Gastrocnemius medialis (tissue), 4 donors: Measurements from ENCODE around the gene SELENBP1. TPM values are rescaled to one million over a fixed set of nuclear protein-coding genes. Genes with fewer than 3 reads are reported as not detected.

Experiments used
- ATAC-seq, 2 donors: fragments of 150-250 bp; one replicate each; pipeline ENCODE4 v1.9.1; 2016
- DNase-seq, 2 donors: peaks; one replicate each; pipeline ENCODE4 v3.0.0-alpha.2; 2019
- H3K27ac ChIP-seq, 4 donors: fragments of 200-600 bp; sonication (generic); 1 replicate in 1 of 4; 2 replicates in 3 of 4; pipeline ENCODE4 v1.5.1; 2016 to 2018; ENCODE audit warnings: mild to moderate bottlenecking in 2 of 4, moderate library complexity in 1 of 4
- H3K27me3 ChIP-seq, 3 donors: fragments of 200-600 bp; sonication (generic) in 2 of 3; 1 replicate in 1 of 3; 2 replicates in 2 of 3; pipeline versions ENCODE4 v1.5.1 to v1.6.0; 2016 to 2019; ENCODE audit warnings: mild to moderate bottlenecking in 1 of 3, moderate library complexity in 1 of 3
- H3K36me3 ChIP-seq, 2 donors: fragments of 200-600 bp; sonication (generic) in 1 of 2; one replicate each; pipeline ENCODE4 v1.5.1; 2017 to 2018
- H3K4me1 ChIP-seq, 2 donors: fragments of 200-600 bp; sonication (generic) in 1 of 2; one replicate each; pipeline ENCODE4 v1.5.1; 2016 to 2017; ENCODE audit warnings: mild to moderate bottlenecking in 2 of 2
- H3K4me3 ChIP-seq, 4 donors: fragments of 200-600 bp; sonication (generic) in 3 of 4; 1 replicate in 1 of 4; 2 replicates in 3 of 4; pipeline ENCODE4 v1.5.1; 2016 to 2019; ENCODE audit warnings: mild to moderate bottlenecking in 2 of 4
- H3K9me3 ChIP-seq, 3 donors: fragments of 200-600 bp; sonication (generic) in 2 of 3; 1 replicate in 1 of 3; 2 replicates in 2 of 3; pipeline ENCODE4 v1.5.1; 2016 to 2019
- CTCF ChIP-seq, 5 experiments: fragments of 450-650 bp in 3 of 5; fragments of 200-600 bp in 2 of 5; sonication (generic) in 2 of 5; IDR thresholded peaks in 4 of 5; conservative IDR thresholded peaks in 1 of 5; 1 replicate in 4 of 5; 2 replicates in 1 of 5; pipeline ENCODE4 v1.5.1; 2016 to 2019; ENCODE audit warnings: antibody characterized with exemption in 5 of 5, mild to moderate bottlenecking in 3 of 5, moderate library complexity in 3 of 5
- POLR2A ChIP-seq, 2 donors: fragments of 450-650 bp; IDR thresholded peaks; one replicate each; pipeline ENCODE4 v1.6.1; 2017; ENCODE audit warnings: antibody characterized with exemption in 2 of 2, mild to moderate bottlenecking in 2 of 2, moderate library complexity in 2 of 2
- in situ Hi-C, 4 donors: fragments of 200-750 bp; cut with MboI; loops; one replicate each; pipeline versions ENCODE4 v1.15.0 to v1.8.0; 2017; ENCODE audit warnings: low sequenced_read_pairs in 4 of 4
- intact Hi-C: fragments of 100-400 bp; cut with DNase I; formaldehyde crosslinking; loops from one replicate; pipeline ENCODE4 v1.15.1; 2023; ENCODE audit warnings: low total_unique reads
- total RNA-seq, 4 donors: library from RNA; depleted of rRNA; stranded (reverse); fragments of >200 nt; gene quantifications; one replicate each; pipeline versions ENCODE4 v1.1.0 to v1.2.3, GENCODE V29; 2016

The SELENBP1 gene
- total RNA-seq, 4 donors from 2014 or later: 30.9 to 70.2 (median 42.3) TPM

GRCh38 chr1:151373196-151373595 is 691 bp upstream of the SELENBP1 start:
- Histone ChIP-seq H3K4me1 (peaks cover 31 to 45% of the 10 kb centered on the region in 2 donors), H3K27ac (peak overlapping the region in 1 of 4 donors; percentile 85), H3K27me3 (no peaks in the 10 kb centered on the region), H3K4me3 (no peak overlapping the region), H3K9me3 (no peaks in the 10 kb centered on the region), H3K36me3 (peaks cover 0 to 4% of the 10 kb centered on the region in 2 donors)
- intact Hi-C loops (no loop called here), in situ Hi-C loops (no loop called here)
- DNase-seq (no peak), ATAC-seq (no peak)
- TF ChIP-seq POLR2A (IDR thresholded peaks at IDR 0.05) (no peak), CTCF (IDR thresholded peaks at IDR 0.05 in 4 of 5, conservative IDR thresholded peaks at IDR 0.05 in 1 of 5) (no peak)

DNA sequence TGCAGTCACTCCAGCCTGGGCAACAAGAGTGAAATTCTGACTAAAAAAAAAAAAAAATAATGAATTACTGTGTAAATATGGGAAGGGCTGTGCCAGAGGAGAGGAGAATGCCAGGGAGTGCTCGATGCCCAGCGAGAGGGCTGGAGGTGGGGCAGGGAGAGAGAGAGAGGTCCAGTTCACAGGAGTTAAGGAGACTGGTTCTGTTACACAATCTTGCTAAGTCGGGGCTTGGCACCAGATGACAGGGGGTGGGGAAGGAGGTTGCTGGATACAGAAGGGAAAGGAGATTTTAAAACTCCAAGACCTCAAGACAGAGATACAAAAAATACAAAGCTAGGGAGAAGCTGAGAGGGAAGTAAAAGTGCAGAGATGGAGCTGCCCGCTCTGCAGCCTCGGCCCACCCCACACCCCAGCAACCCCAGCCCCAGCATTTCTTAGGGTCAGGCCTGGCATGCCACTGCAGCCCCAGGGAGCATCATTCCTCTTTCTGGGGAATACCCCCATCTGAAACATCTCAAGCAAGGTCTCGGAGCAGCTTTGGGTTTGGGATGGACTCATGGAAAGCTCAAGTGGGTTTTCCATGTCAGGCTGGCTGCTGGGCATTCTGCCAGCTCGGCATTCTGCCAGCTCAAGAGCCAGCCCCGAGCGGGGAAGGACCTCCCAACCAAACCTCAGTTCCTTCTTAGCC is 991 bp downstream of the SELENBP1 start:
- H3K27ac ChIP-seq: peak overlapping the region; percentile 79 to 85 (median 84)
- H3K4me1 ChIP-seq: peaks cover 40 to 54% of the 10 kb centered on the region in 2 donors
- intact Hi-C loops (loop anchor here (2.0 kb wide), 1 partner anchor 27 kb away; the partner anchor contains the start of gene PSMB4), in situ Hi-C loops (no loop called here)
- no peaks in the 10 kb centered on the region for H3K9me3 ChIP-seq
- peaks cover 0 to 7% of the 10 kb centered on the region in 2 donors for H3K36me3 ChIP-seq
- ATAC-seq (peak; percentile 61 to 63), DNase-seq (peak; percentile 55 to 69)
- TF ChIP-seq POLR2A (IDR thresholded peaks at IDR 0.05): no peak
- no peak for TF ChIP-seq CTCF (IDR thresholded peaks at IDR 0.05 in 4 of 5, conservative IDR thresholded peaks at IDR 0.05 in 1 of 5)
- no peaks in the 10 kb centered on the region for H3K27me3 ChIP-seq
- peak overlapping the region; percentile 53 to 63 (median 60) for H3K4me3 ChIP-seq

DNA sequence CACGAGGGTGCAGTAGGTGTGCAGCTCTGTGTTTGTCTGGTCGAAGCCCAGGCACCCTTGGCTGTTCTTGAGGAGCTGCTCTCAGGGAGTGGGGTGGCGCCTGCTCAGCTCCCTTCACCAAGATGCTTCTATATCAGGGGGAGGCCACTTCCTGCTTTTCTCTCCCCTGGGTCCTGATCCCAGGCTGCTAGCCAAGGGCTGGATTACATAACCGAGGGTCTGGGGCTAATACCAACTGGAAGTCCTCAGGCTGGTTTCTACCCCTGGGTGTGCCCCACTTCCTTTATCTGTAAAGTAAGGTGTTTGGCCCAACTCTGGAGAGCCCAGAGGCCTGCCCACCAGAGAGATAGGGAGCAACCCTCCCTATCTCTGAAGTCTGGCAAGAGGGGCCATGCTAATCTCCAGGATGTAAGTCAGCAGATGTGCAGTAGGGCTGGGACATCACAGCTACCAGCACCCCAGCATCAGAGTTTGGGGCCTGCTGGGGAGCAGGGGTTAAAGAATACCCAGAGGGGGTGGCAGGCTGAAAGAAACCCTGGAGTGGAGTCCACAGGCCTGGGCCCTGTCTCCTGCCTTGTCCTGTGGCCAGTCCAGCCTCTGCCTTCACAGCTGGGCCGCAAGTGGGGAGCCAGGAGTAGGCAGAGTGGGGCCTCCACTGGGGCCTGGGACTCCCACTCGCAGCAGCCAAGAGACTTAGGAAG is 2.1 kb downstream of the SELENBP1 start:
- in situ Hi-C loops: no loop called here
- intact Hi-C loops: loop anchor here (2.0 kb wide), 1 partner anchor 28 kb away; the partner anchor contains the start of gene PSMB4
- Histone ChIP-seq H3K9me3 (no peaks in the 10 kb centered on the region), H3K36me3 (peaks cover 0 to 19% of the 10 kb centered on the region in 2 donors), H3K27me3 (no peaks in the 10 kb centered on the region), H3K4me1 (peaks cover 40 to 54% of the 10 kb centered on the region in 2 donors), H3K27ac (peak overlapping the region; percentile 79 to 85 (median 84)), H3K4me3 (no peak overlapping the region)
- ATAC-seq (no peak), DNase-seq (peak in 1 of 2 donors; percentile 33)
- TF ChIP-seq CTCF (IDR thresholded peaks at IDR 0.05 in 4 of 5, conservative IDR thresholded peaks at IDR 0.05 in 1 of 5) (no peak), POLR2A (IDR thresholded peaks at IDR 0.05) (no peak)

DNA sequence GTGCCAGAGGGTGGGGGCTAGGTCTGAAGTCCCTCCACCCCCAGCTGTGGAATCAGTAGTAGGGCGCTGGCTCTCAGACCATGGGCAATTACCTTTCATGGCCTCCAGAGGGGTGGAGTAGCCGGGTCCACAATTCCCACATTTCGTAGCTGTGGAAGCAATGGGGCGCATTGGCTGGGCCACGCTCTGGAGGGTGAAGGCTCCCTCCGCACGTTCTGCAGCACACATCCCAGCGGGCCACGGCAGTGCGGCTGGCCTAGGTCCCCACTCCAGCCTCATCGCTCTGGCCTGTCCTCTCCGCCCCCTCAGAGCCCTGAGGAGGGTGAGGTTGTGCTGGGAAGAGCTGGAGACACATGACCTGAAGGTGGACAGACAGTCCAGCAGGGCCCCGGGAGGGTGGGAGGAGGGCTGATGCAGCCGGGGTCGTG is 2.9 kb downstream of the SELENBP1 start:
- DNase-seq: no peak
- no peaks in the 10 kb centered on the region for H3K9me3 ChIP-seq
- TF ChIP-seq POLR2A (IDR thresholded peaks at IDR 0.05) (no peak), CTCF (IDR thresholded peaks at IDR 0.05 in 4 of 5, conservative IDR thresholded peaks at IDR 0.05 in 1 of 5) (no peak)
- in situ Hi-C loops: no loop called here
- intact Hi-C loops: loop anchor here (2.0 kb wide), 1 partner anchor 29 kb away; the partner anchor contains the start of gene PSMB4
- H3K27me3 ChIP-seq: no peaks in the 10 kb centered on the region
- peak overlapping the region; percentile 79 to 85 (median 84) for H3K27ac ChIP-seq
- ATAC-seq: no peak
- peaks cover 40 to 54% of the 10 kb centered on the region in 2 donors for H3K4me1 ChIP-seq
- no peak overlapping the region for H3K4me3 ChIP-seq
- H3K36me3 ChIP-seq: peaks cover 0 to 26% of the 10 kb centered on the region in 2 donors
